HG02610 (cell line): ENCODE data around the gene PTBP1.

Experiments
- ATAC-seq: cut with Tn5 transposase; IDR thresholded peaks from one replicate; pipeline ENCODE4 v1.9.1; 2021; ENCODE audit warnings: mild to moderate bottlenecking, moderate library complexity; ENCODE audit not compliant: unreplicated experiment

Gene PTBP1

DNA sequence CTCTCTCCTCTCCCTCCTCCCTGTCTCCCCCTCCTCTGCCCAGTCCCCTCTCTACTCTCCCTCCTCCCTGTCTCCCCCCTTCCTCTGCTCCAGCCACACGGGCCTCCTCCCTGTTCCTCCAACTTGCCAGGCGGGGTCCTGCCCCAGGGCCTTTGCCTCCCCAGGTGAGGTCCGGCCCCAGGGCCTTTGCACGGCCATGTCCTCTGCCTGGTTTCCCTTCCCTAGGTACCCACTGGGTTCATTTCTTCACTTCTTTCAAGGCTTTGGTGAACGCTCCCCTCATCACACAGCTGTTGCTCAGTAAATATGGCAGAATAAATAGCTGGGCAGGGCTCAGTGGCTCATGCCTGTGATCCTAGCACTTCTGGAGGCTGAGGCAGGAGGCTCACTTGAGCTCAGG is 25.2 kb upstream of the PTBP1 start:
- ATAC-seq, result no peak

DNA sequence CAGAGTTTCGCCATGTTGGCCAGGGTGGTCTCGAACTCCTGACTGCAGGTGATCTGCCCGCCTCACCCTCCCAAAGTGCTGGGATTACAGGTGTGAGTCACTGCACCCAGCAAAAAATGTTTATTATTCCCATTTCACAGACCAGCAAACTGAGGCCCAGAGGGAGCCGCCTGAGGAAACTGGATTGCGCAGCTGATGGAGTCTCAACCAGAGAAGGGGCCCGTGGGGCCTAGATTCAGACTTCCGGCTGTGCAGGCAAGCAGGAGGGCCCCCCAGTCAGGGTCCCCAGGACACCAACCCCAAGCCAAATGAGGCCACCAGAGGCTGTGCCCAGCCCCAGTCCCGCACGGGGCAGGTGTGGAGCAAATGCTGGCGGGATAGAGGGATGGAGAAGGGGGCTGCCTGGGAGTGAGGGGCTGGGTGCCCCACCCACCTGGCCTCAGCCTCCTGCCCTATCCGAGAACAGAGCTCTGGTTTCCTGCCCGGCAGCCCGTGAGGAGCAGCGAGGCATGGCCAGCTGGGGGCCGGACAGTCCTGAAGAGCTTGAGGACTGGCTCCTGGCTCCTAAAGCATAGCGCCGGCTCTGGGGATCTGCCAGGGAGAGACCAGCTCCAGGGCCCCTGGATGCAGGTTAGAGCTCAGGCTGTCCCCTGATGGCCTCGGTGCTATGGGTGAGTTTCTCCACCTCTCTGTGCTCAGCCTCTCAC is 24.4 kb upstream of the PTBP1 start:
- no peak for ATAC-seq

GRCh38 chr19:776549-776948 is 20.7 kb upstream of the PTBP1 start:
- ATAC-seq, result no peak

- no peak for ATAC-seq
Observed at GRCh38 chr19:778910-779653, 18.2 kb upstream of the PTBP1 start.

DNA sequence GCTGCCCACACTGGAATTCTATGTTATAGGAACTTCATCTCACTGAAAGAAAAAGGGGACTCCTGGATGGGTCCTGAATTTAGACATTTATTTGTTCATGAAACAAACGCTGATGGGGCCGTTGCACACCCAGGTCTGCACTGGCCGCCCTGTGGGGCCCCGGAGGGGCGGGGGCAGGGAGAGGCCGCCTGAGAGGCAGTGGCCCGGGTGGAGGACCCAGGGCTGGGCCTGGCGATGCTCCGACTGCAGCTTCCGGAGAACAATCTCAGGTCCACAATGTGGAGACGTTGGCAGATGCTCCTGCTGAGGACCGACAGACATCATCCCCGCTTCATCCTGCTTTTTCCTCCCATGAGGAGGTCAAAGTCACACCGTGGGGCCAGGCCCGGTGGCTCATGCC is 16.3 kb upstream of the PTBP1 start:
- ATAC-seq, result no peak

- no peak for ATAC-seq
Observed at GRCh38 chr19:781800-782184, 15.5 kb upstream of the PTBP1 start.

GRCh38 chr19:782185-782877 is 14.9 kb upstream of the PTBP1 start:
- no peak for ATAC-seq

DNA sequence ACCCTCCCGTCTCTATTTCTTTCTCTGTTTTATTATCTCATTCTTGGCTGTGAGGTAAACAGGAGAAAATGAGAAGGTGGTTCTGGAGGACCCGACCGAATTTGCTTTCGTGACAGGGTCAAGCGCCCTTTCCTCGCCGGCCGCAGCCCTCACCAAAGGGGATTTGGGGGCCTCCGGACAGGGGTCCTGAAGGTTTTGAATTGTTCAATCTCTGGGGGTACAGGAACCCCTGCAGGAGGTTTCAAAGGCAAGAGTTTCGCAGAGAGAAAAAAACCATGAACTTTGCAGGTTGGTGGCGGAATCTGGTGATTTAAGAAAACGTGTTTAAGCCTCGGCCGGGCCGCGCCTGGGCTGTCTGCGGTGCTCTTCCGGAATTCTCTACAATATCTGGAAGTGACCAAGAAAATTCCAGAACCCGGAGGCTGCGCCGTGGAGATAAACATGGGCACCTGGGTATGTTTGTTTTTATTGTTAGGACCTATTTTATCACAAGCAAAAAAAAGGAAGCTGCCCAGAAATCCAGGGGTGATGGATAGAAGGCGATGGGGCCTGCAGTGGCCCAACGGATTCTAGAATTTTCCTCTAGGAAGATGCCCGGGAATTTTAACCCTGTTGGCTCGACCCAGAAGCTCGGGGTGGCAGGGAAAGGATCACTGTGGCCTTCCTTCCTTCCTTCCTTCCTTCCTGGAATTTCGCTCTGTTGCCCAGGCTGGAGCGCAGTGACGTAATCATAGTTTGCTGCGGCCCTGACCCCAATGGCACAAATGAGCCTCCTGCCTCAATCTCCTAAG is 14.2 kb upstream of the PTBP1 start:
- ATAC-seq, result no peak

DNA sequence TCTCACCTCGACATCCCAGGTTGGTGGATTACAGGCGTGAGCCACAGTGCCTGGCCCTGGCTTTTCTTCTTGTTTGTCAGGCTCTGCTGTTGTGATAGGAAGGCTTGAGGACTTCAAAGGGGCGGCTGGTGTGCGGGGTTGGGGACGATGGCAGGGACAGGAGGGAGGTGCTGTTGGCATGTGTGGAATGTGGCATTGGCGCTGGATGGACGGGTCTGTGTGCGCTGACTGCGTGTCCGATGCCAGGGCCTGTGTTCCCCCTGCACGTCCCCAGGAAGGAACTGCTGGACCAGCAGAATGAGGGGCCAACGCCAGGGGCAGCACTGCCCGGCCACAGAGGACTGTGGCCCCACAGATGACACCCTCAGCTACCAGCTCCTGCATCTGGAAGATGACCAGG is 12.7 kb upstream of the PTBP1 start:
- ATAC-seq, result no peak

- ATAC-seq, result no peak
Observed at GRCh38 chr19:787536-787935, 9.7 kb upstream of the PTBP1 start.

- no peak for ATAC-seq
Observed at GRCh38 chr19:788686-788982, 8.6 kb upstream of the PTBP1 start.

DNA sequence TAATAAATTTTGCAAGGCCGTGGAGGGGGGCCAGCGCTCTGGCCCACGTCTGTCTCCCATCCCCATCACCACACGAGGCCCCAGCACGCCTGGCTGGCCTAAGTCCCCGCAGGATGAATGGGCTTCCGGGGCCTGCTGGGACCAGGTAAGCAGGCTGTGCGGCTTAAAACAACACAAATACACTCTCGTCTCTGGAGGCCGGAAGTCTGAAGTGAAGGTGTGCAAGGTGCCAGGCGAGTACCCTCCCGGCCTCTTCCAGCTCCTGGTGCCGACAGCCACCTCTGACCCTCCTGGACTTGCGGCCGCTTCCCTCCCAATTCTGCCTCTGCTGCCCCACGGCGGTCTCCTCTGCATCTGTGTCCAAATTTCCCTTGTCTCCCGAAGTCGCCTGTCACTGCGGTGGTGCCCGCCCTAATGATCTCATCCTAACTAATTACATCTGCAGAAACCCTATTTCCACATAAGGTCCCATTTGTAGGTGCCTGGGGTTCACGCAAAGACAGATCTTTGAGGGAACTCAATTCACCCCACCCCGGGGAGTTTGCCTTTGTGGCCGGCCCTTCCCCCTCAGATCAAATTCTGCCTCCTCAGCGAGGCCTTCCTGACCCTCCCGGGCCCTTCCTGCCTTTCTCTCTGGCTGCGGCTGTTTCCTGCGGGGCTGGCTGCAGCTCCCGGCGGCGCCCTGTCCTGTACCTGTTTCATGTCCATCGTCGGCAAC is 8.1 kb upstream of the PTBP1 start:
- no peak for ATAC-seq

- ATAC-seq, result no peak
Observed at GRCh38 chr19:789701-790060, 7.6 kb upstream of the PTBP1 start.

DNA sequence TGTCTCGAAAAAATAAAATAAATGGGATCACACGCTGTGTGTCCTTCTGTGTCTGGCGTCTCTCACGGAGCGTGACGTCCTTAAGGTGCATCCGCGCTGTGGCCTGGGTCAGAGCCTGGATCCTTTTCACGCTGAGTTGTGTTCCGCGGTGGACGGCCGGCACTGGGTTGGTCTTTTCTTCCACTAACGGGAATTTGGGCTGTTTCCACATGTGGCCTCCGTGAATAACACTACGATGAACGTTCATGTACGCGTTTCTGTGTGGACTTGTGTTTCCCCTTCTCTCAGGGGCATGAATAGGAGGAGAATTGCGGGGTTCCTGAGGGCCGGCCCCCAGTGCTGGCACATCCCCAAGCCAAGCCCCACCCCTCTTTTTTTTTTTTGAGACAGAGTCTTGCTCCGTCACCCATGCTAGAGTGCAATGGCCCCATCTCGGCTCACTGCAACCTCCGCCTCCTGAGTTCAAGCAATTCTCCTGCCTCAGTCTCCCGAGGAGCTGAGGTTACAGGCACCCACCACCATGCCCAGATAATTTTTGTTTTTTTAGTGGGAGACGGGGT is 6.2 kb upstream of the PTBP1 start:
- no peak for ATAC-seq

DNA sequence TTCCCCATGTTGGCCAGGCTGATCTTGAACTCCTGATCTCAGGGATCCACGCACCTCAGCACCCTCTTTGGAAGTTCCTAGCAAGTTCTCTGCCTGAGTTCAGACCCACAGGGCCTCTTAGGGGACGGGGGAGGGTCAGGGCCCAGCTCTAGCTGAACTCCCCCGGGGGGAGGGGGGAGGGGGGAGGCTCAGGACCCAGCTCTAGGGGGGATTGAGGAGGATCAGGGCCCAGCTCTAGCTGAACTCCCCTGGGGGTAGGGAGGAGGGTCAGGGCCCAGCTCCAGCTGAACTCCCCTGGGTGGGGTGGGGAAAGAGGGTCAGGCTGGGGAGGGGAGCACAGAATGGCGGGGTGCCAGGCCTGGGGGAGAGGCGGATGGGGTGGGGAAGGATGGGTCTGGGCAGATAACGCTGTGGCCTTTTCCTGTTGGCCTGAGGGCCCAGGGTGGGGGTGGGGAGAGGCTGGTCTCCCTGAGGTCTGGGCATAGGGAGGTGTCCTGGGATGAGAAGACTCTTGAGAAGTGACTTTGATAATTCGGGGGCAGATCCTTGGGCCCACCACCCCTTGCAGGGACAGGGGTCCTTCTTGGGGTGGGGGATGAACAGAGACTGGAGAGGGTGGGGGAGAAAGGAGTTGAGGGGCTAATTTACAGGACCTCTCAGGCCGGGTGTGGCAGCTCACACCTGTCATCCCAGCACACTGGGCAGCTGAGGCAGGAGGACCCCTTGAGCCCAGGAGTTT is 5.5 kb upstream of the PTBP1 start:
- no peak for ATAC-seq

DNA sequence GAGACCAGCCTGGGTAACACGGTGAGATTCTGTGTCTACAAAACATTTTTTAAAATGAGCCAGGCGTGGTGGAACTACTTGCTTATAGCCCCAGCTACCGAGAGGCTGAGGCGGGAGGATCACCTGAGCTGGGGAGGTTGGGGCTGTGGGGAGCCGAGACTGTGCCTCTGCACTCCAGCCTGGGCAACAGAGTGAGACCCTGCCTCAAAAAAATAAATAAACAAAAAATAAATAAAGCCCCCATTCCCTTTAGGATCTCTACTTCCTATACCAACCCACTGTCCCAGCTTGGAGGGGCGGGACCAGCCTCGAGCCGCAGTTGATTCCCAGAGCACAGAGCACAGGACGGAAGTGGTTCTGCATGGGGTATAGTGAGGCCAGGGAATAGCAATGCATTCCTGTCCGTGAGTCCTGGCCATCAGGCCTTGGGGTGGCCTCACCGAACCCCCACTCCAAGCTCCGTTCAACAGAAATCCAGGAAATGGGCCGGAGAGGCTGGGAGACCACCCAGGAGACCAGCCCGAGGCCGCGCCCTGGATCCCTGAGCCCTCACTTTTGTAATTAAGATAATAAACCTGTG is 4.9 kb upstream of the PTBP1 start:
- no peak for ATAC-seq

DNA sequence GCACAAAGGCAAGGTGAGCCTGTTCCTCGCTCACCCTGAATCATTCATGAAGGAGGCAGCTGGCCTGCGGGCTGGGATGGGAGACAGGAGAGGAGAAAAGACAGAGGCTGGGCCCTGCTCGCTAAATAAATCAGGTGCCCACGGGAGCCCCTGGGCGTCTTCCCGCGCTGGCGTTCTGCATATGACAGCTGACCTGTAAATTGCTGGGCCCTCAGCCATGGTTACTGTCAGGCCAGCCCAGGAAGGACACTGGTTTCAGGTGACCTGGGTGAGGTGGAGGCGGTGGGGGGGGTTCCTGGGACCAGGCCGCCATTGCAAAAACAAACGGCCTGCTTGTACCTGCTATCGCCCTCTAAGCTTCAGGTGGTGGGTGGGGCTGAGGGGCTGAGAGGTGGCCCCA is 3.4 kb upstream of the PTBP1 start:
- no peak for ATAC-seq

DNA sequence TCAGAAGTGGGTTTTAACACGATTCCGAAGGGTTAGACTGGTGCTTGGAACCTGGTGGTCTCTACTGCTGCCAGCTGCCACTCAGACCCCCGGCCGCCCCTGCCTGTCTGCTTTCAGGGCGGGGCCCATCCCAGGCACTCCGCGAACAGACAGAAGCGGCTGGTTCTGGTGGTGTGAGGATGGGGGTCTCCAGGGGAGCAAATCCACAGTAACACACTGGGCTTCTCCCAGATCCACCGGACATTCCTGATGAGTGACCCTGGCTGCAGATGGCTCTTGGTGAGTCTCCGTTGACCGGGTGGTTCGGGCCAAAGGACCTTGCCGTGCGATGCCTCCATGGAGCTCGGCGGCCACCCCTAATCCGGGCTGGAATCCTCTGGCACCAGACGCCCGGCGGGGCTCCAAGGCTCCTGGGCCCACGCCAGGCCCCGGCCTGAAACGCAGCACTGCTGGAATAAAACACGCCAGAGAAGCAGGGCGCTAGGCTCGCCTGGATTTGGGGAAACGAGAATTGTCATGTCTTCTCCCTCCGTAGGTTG is 2.1 kb upstream of the PTBP1 start:
- ATAC-seq, result no peak
